ENCODE measurements around the gene MPPED2.

Gene MPPED2

DNA sequence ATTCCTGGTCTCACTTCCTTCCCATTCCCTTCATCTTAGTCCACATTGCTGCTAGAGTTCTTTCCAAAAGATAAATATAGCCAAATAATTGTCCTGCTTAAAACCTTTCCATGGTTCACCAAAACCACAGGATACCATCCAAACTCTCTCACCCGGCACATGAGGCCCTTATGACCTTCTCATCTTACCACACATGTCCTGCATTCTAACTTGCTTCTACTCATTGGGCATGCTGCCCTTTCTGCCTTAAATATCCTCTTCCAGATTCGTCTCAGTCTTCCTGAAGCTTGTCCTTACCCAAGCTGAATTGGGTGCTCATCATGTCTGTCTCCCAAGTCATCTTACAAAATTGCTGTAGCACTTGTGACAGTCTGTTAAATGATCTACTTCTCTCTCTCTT lies 114.9 kb downstream of the MPPED2 start:
- H3K36me3 Mint-ChIP-seq = no peaks in the 10 kb centered on the region
- no peak overlapping the region for H3K4me3 Mint-ChIP-seq
- H3K27ac Mint-ChIP-seq = no peak overlapping the region
- CTCF ChIA-PET = no interaction called here
- H3K4me1 Mint-ChIP-seq = no peaks in the 10 kb centered on the region
- H3K9me3 Mint-ChIP-seq = no peaks in the 10 kb centered on the region
- DNase-seq = no peak
- H3K27me3 Mint-ChIP-seq = no peaks in the 10 kb centered on the region

- H3K27ac Mint-ChIP-seq = no peak overlapping the region
- H3K4me1 Mint-ChIP-seq = no peaks in the 10 kb centered on the region
- no peaks in the 10 kb centered on the region for H3K36me3 Mint-ChIP-seq
- no peak overlapping the region for H3K4me3 Mint-ChIP-seq
- no peak for DNase-seq
- H3K9me3 Mint-ChIP-seq = no peaks in the 10 kb centered on the region
- no peaks in the 10 kb centered on the region for H3K27me3 Mint-ChIP-seq
- CTCF ChIA-PET = no interaction called here
Observed at GRCh38 chr11:30468881-30469280, 117.3 kb downstream of the MPPED2 start.

DNA sequence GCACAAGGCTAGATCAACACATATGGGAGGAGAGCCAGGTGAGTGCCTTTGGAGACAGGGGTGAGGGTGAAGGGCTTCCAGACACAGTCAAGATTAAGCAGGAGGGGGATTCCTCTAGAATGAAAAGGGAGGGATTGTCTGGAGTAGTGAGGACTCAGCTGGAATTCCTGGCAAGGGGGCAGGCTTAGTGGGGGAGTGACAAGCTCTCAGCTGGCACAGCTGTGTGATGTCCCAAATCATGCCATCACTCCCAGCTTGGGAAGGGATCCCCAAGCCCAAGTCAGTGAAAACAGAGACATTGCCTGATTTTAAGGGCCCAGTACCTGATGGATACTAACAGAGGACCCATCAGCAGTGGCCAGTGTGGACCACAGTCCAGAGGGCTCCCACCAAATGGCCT lies 119.0 kb downstream of the MPPED2 start:
- H3K9me3 Mint-ChIP-seq = no peaks in the 10 kb centered on the region
- H3K36me3 Mint-ChIP-seq = no peaks in the 10 kb centered on the region
- DNase-seq = no peak
- H3K4me1 Mint-ChIP-seq = no peaks in the 10 kb centered on the region
- no peak overlapping the region for H3K4me3 Mint-ChIP-seq
- CTCF ChIA-PET = no interaction called here
- peaks cover 3% of the 10 kb centered on the region for H3K27me3 Mint-ChIP-seq
- H3K27ac Mint-ChIP-seq = no peak overlapping the region

DNA sequence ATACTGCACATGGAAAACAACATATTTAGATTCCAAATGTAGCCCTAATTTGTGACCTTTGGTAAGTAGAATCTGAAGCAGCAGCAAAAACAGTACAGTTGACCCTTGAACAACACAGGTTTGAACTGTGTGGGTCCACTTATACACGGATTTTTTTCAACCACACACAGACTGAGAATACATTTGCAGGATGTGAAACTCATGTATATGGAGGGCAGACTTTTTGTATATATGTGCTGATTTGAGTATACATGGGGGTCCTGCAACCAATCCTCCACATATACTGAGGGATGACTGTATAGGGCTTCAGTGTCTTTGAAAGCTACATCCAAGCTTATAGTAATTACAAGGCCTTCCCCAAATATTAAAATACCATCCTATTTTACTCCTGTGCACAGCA lies 120.5 kb downstream of the MPPED2 start:
- Mint-ChIP-seq H3K4me3 (no peak overlapping the region), H3K27me3 (peaks cover 3% of the 10 kb centered on the region), H3K4me1 (no peaks in the 10 kb centered on the region), H3K27ac (no peak overlapping the region), H3K36me3 (no peaks in the 10 kb centered on the region), H3K9me3 (no peaks in the 10 kb centered on the region)
- DNase-seq = no peak
- CTCF ChIA-PET = no interaction called here

DNA sequence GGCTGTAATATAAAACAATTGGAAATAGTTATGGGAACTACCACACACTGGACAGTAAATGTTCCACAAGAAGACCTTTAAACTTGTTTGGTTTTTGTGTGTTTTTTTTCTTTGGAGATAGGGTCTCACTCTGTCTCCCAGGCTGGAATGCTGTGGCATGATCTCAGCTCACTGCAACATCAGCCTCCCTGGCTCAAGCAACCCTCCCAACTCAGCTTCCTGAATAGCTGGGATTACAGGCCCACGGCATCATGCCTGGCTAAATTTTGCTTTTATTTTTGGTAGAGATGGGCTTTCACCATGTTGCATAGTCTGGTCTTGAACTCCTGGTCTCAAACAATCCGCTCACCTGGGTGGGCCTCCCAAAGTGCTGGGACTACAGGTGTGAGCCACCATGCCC lies 121.0 kb downstream of the MPPED2 start:
- CTCF ChIA-PET = no interaction called here
- H3K27ac Mint-ChIP-seq = no peak overlapping the region
- DNase-seq = no peak
- H3K4me1 Mint-ChIP-seq = no peaks in the 10 kb centered on the region
- H3K4me3 Mint-ChIP-seq = no peak overlapping the region
- no peaks in the 10 kb centered on the region for H3K9me3 Mint-ChIP-seq
- no peaks in the 10 kb centered on the region for H3K36me3 Mint-ChIP-seq
- peaks cover 3% of the 10 kb centered on the region for H3K27me3 Mint-ChIP-seq

DNA sequence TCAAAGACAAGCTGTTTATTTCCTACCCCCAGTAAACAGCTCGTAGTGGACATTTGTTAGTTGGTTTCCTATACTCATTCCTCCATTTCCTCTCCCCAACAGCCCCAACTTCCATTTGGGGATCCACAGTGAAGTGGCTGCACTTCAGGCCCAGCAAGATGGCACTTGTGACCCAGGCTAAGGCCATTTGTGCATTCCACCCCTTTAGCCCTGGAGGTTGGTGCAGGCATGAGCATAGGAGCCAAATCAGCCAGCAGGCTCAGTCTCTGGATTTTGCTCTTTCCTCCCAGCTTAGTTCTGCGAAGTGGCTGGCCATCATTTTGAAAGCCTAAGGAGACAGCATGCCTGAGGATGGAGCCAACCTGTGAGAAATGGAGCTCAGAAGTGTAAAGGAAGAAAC lies 122.9 kb downstream of the MPPED2 start:
- CTCF ChIA-PET = interaction anchor here (0.7 kb wide), 1 partner anchor 16 kb away, joined by 3 read pairs; no protein-coding TSS in a partner anchor
- H3K27ac Mint-ChIP-seq = no peak overlapping the region
- no peaks in the 10 kb centered on the region for H3K4me1 Mint-ChIP-seq
- no peaks in the 10 kb centered on the region for H3K36me3 Mint-ChIP-seq
- no peak overlapping the region for H3K4me3 Mint-ChIP-seq
- no peaks in the 10 kb centered on the region for H3K9me3 Mint-ChIP-seq
- no peak for DNase-seq
- peaks cover 3% of the 10 kb centered on the region for H3K27me3 Mint-ChIP-seq

GRCh38 chr11:30462421-30462820 lies 123.7 kb downstream of the MPPED2 start:
- Mint-ChIP-seq H3K9me3 (no peaks in the 10 kb centered on the region), H3K4me3 (no peak overlapping the region), H3K27ac (no peak overlapping the region), H3K36me3 (no peaks in the 10 kb centered on the region), H3K27me3 (peaks cover 3% of the 10 kb centered on the region), H3K4me1 (no peaks in the 10 kb centered on the region)
- DNase-seq = no peak
- CTCF ChIA-PET = no interaction called here

DNA sequence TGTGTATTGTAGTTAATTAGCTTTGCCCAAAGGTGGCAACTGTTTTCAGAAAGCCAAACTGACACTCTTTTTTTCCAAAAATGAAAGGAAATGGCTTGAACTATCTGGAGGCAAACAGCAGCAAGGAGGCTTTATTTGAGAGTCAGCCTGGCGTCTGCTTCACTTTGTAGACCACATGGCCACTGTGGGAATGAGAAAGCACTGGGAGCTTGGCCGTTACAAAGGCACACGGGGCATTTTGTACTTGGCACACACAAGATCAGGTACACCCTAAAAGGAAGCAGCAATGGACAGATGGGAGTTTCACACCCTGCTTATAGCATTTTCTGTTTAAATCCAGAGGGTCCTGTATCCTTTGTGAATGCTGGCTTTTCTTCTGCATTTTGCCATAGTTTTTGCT lies 126.3 kb downstream of the MPPED2 start:
- Mint-ChIP-seq H3K27me3 (peaks cover 3% of the 10 kb centered on the region), H3K9me3 (no peaks in the 10 kb centered on the region), H3K4me1 (no peaks in the 10 kb centered on the region), H3K4me3 (no peak overlapping the region), H3K36me3 (no peaks in the 10 kb centered on the region), H3K27ac (no peak overlapping the region)
- CTCF ChIA-PET = no interaction called here
- no peak for DNase-seq

DNA sequence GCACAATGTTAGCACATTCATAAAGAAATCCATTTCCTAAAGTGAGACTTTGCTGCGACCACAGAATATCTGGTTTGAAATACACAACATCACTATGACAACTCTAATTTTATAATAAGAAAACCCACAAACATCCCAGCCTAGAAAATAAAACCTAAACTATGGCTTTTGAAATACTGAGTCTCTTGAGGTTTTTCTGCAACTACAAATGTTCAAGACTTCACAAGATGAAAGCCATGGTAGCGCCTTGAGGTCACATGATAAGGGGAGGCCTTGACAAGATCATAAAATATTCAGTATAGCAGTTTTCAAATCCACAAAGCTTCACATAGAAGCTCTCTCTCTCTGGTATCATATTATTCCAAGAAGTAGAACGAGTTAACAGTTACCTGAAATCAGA lies 126.8 kb downstream of the MPPED2 start:
- Mint-ChIP-seq H3K9me3 (no peaks in the 10 kb centered on the region), H3K27me3 (peaks cover 3% of the 10 kb centered on the region), H3K4me3 (no peak overlapping the region), H3K36me3 (no peaks in the 10 kb centered on the region), H3K4me1 (no peaks in the 10 kb centered on the region), H3K27ac (no peak overlapping the region)
- DNase-seq = no peak
- CTCF ChIA-PET = no interaction called here

- Mint-ChIP-seq H3K27me3 (peaks cover 3% of the 10 kb centered on the region), H3K27ac (no peak overlapping the region), H3K9me3 (no peaks in the 10 kb centered on the region), H3K36me3 (no peaks in the 10 kb centered on the region), H3K4me3 (no peak overlapping the region), H3K4me1 (no peaks in the 10 kb centered on the region)
- DNase-seq = no peak
- CTCF ChIA-PET = no interaction called here
Observed at GRCh38 chr11:30458541-30458940, 127.6 kb downstream of the MPPED2 start.

- Mint-ChIP-seq H3K9me3 (no peaks in the 10 kb centered on the region), H3K4me3 (no peak overlapping the region), H3K36me3 (no peaks in the 10 kb centered on the region), H3K27me3 (no peaks in the 10 kb centered on the region), H3K27ac (no peak overlapping the region), H3K4me1 (no peaks in the 10 kb centered on the region)
- no peak for DNase-seq
- CTCF ChIA-PET = no interaction called here
Observed at GRCh38 chr11:30457087-30457486, 129.1 kb downstream of the MPPED2 start.

- DNase-seq = no peak
- no peaks in the 10 kb centered on the region for H3K36me3 Mint-ChIP-seq
- H3K4me3 Mint-ChIP-seq = no peak overlapping the region
- no peaks in the 10 kb centered on the region for H3K4me1 Mint-ChIP-seq
- CTCF ChIA-PET = no interaction called here
- no peaks in the 10 kb centered on the region for H3K9me3 Mint-ChIP-seq
- H3K27ac Mint-ChIP-seq = no peak overlapping the region
- no peaks in the 10 kb centered on the region for H3K27me3 Mint-ChIP-seq
Observed at GRCh38 chr11:30455025-30455424, 131.1 kb downstream of the MPPED2 start.

DNA sequence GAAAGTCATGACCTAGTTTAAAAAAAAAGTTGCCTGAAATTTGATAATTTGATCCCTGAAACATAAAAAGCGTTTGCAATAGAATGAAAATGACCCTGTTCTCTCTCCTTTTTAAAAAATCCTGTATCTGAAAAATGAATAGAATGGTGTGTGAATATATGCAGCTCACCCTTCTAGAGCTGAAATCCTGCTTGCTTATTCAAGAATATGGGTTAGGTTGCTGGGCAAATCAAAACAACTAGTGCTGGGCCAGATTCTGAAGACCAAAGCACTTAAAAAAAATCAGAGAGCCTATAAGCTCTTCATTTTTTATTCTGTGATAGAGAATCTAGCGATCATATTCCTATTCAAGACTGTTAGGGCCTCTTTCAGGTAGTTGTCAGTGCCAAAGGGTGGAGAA lies 131.6 kb downstream of the MPPED2 start:
- Mint-ChIP-seq H3K4me3 (no peak overlapping the region), H3K27ac (no peak overlapping the region), H3K27me3 (no peaks in the 10 kb centered on the region), H3K36me3 (no peaks in the 10 kb centered on the region), H3K4me1 (no peaks in the 10 kb centered on the region), H3K9me3 (no peaks in the 10 kb centered on the region)
- CTCF ChIA-PET = no interaction called here
- DNase-seq = no peak

DNA sequence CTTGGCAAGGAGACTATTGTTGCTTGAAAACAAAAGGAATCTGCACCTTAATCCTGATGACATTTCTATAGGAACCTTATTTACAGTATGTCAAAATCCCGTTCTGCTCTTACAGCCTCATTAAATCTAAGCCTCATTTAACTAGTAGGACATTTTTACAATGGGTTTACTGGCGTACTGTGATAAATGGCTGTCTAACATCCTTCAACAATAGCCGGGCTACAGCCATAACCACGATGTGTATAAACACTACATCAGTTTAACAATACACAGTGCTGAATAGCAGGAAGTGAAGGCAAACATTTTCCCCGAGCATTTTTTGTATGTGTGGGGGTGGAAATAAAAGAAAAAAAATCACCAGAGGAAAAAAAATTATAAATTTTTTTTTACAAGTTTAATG lies 132.0 kb downstream of the MPPED2 start:
- H3K36me3 Mint-ChIP-seq = no peaks in the 10 kb centered on the region
- no peaks in the 10 kb centered on the region for H3K27me3 Mint-ChIP-seq
- no peak overlapping the region for H3K4me3 Mint-ChIP-seq
- no peak for DNase-seq
- CTCF ChIA-PET = no interaction called here
- H3K4me1 Mint-ChIP-seq = no peaks in the 10 kb centered on the region
- H3K27ac Mint-ChIP-seq = no peak overlapping the region
- no peaks in the 10 kb centered on the region for H3K9me3 Mint-ChIP-seq

GRCh38 chr11:30453705-30454104 lies 132.4 kb downstream of the MPPED2 start:
- Mint-ChIP-seq H3K4me1 (no peaks in the 10 kb centered on the region), H3K27me3 (no peaks in the 10 kb centered on the region), H3K9me3 (no peaks in the 10 kb centered on the region), H3K4me3 (no peak overlapping the region), H3K36me3 (no peaks in the 10 kb centered on the region), H3K27ac (no peak overlapping the region)
- CTCF ChIA-PET = no interaction called here
- no peak for DNase-seq

GRCh38 chr11:30452842-30453241 lies 133.3 kb downstream of the MPPED2 start:
- no peak for DNase-seq
- H3K36me3 Mint-ChIP-seq = no peaks in the 10 kb centered on the region
- no peak overlapping the region for H3K4me3 Mint-ChIP-seq
- CTCF ChIA-PET = no interaction called here
- H3K4me1 Mint-ChIP-seq = no peaks in the 10 kb centered on the region
- H3K27me3 Mint-ChIP-seq = no peaks in the 10 kb centered on the region
- no peaks in the 10 kb centered on the region for H3K9me3 Mint-ChIP-seq
- H3K27ac Mint-ChIP-seq = no peak overlapping the region

Data from activated naive CD4-positive, alpha-beta T cell treated with anti-CD3 and anti-CD28 coated beads, Interleukin-2, amount 10 ng/mL, durations not matched to agents 7 days and 5 days (primary cell).